DMS79 (cell line): ENCODE data around the gene SMYD3.

ENCODE experiments used
- DNase-seq: peaks from one replicate; lab custom pipeline; 2025; lab: John Stamatoyannopoulos, UW

The SMYD3 gene

DNA sequence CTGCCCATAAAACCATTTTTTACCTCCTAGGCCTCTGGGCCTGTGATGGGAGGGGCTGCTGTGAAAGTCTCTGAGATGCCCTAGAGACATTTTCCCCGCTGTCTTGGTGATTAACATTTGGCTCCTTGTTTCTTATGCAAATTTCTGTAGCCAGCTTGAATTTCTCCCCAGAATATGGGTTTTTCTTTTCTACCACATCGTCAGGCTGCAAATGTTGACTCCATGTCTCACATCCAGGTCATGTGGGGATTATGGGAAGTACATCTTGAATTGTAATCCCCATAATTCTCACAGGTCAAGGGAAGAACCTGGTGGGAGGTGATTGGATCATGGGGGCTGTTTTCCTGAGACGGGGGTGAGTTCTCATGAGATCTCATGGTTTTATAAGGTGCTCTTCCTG is 603.2 kb downstream of the SMYD3 start:
- no peak for DNase-seq

DNA sequence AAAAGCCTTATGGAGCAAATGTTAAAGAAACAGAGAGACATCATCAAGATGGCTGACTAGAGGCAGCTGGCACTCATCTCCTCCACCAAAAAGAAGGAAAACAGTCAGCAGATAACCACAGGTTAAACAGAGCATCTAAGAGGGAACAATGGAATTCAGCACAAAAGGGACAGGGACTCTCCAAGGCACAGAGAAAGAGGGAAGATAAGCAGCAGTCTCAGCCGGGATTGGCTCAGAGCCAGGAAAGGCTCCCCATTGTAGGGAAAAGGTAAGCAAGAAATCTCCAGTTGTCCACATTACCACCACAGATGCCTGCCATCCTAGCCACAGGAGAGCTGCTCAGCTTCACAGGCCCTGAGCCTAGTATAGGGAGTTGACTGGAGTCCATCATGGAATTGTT is 605.5 kb downstream of the SMYD3 start:
- DNase-seq: no peak

DNA sequence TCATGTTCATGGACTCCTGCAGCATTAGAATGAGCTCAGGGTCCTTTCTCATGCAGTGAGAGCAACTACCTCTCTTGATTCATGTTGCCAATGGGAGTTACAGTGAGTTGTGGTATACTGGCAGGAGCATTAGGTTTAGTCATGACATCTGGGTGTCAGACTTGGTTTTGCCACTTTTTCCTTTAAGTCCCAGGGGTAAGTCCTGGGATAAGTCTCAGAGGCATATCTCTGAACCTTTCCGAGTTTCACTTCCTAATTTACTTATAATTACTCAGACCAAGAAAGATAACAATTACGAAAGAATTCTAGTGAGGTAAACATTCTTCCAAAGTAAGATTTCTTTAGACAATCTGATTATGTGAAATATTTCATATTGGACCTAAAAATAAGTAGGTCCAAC is 606.0 kb downstream of the SMYD3 start:
- no peak for DNase-seq

DNA sequence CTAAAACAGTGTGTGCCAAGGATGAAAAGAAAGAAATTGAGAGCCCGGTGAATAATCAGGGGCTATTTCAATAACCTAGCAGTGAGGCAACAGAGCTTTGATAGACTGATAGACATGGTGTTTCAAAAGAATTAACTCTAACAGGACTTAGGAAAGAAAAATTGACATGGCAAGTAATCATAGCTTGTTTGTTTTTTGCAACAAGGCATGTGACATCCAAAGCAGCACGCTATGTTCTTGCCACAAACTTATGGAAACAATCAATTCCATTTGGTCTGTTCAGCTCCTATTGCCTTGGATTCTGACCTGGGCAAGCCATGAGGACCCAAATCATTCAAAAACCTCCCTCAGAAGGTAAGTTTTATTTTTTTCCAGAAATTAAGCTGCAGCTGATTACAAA is 608.5 kb downstream of the SMYD3 start:
- no peak for DNase-seq

DNA sequence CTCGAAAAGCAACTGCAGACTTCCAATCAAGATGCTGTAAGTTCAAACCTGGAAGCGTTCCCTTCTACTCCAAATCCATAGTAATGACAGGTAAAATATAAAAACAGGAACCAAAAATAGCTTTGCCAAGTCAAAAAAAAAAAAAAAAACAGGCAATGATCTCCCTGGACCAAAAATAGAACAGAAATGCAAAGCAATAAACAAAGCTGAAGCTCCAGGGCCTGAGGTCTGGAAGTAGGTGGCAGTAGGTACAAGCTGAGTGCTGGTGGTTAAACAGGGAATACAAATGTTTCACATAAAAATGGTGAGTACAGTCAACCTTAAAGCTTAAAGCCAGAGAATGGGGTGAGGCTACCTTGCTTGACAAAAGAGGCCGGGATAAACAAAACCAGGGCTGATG is 610.8 kb downstream of the SMYD3 start:
- DNase-seq: no peak

DNA sequence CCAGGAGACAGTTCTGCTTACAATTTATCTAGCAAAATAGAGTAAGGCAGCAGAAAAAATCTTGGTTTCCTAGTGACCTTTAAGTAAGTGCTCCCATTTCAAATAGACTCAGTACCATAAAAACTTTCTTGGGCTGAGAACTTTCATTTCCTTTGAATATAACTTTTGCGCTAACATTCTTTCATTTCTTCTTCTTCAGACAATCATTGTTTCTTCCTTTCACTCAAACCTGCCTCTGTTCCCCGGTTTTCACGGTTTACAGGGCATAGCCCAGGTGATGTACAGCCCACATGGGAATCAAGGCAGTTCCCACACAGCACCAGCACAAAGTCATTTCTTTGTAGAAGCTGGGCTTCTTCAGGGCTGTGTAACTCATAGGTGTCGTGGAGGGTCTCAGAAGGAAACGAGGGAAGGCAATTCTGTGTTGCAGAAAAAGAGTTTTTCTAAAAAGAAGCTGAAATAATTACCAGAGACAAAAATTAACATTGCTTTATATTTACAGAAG is 611.6 kb downstream of the SMYD3 start:
- no peak for DNase-seq

DNA sequence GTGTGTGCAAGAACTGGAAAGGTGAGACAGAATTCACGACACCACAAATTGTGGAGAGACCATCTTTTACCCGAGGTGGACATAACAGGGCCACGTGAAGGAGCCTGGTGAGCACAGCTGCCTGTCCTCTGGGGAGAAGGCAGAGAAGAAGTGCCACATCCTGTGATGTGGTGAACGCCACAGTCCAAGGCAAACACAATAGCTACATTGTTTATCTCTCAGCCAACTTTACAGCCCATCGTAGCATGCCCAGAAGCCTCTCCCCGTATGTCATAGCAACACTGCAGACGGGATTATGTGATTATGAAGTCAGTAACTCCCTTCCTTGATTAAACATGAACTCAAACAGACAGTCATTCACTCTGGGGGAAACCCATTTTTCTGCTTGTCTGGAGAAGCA is 612.2 kb downstream of the SMYD3 start:
- no peak for DNase-seq

DNA sequence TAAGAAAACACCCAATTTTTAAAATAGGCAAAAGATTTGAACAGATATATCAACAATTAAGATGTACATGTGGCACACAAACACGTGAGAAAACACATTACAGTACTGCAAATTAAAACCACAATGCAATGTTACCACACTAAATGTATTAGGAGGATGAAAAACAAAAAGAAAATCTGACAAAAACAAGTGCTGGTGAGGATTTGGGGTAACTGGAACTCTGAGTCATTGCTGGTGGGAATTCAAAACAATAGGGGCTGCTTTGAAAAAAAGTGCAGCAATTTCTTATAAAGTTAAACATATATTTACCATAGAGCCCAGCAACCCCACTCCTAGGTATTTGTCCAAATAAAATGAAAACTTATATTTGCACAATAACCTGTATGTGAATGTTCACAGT is 614.1 kb downstream of the SMYD3 start:
- DNase-seq: no peak

DNA sequence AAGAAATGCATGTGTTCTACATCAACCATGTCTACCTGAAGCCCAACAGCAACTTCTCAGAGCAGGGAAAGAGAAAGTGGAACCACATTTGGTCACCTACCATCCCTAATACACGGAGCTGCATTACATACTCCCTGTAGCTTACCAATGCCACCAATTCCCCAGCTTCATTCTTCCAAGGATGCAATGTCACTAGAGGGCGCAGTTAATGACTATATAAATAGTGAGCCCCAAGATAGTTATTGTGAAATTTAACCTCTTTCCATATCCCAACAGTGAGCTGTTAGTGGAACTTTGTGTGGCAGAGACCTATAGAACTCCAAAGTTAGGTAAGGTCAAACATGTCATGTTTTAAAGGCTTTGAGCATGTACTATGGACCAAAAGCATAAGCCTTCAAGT is 618.3 kb downstream of the SMYD3 start:
- no peak for DNase-seq

DNA sequence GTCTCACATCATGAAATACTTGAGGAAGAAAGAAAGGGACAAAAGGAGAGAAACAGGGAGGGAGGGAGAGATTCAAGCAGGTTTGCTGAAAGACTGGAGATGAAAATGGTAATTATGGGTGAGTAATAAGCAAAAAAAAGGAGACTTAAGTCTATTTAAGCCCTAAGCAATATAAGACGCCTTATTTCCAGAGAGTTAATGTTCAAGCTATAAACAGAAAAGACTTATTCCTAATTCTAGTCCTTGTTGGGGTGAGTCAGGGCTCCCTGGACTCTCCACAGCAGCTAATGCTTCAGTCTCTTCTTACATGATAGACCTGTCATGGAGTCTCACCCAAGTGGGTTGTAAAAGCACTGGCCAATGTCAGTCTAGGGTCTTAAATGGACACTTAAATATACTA is 619.2 kb downstream of the SMYD3 start:
- DNase-seq: no peak

DNA sequence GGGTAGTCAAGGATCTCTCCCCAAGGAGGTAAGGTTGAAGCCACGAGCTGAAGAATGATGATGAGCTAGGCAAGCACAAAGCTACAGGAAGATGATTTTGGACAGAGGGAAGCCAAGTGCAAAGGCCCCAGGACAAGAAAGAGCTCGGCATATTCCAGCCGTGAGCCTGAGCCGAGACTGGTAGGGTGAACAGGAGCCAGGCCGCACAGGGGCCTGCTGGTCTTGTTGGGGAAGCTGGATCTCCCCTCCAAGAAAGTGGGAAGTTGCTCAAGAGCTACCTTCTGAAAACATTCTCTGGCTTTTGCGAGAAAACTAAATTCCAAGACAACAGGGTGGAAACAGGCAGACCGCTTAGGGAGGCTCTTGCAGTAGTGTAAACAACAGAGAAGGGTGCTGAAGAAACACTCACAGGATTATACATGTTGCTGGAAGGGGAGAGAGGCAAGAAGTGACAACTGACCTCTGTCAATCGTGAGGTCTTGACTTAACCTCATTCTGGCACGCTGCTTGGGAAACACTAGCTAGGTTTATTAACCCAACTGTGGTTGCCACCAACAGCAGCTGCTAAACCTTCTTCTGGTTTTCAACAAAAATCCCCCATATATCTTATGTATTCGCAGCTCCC is 625.2 kb downstream of the SMYD3 start:
- DNase-seq: no peak

DNA sequence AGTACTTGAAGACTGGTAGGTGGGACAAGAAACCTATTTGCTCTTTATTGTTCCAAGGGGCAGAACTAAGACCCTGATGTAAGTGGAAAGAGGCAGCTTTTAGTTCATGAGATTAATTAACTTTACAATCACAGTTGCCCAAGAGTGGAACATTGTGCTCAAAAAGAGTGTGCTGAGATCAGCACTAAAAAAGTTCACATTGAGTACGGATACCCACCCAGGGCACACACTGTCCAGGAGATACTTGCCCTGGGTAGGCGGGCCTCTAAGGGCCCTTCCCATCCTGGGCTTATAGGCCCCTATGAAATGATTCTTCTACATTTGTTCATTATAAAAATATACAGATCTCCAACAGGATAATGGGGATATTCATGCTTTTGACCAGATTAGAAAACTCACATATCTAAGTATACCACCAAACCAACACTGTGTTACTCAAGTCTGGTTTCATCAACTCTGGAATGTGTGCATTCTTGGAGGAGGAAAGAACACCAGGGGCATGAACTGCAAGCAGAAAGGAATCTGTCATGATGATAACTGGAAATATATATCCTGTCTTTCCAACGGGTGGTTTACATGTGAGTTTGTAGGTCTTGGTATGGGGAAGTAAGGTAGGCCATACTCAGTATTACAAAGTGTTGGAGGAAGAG is 626.2 kb downstream of the SMYD3 start:
- DNase-seq: no peak

DNA sequence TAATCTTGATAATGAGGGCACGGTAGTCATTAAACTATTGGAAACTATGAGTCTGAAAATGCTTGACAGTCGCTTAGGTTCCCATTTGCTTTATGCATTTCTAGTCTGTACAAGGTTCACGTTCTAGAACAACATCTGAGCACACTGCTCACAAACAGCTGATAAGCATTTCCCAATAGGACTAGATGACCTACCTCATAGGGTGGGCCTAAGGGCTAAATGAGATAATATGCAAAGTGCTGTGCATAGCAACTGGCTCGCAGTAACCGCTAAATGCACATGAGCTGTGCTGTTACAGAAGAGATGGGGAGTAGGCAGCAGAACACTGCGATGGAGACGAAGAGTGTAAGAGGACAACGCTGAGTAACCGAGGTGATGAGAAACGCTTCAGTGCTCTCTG is 628.0 kb downstream of the SMYD3 start:
- no peak for DNase-seq

DNA sequence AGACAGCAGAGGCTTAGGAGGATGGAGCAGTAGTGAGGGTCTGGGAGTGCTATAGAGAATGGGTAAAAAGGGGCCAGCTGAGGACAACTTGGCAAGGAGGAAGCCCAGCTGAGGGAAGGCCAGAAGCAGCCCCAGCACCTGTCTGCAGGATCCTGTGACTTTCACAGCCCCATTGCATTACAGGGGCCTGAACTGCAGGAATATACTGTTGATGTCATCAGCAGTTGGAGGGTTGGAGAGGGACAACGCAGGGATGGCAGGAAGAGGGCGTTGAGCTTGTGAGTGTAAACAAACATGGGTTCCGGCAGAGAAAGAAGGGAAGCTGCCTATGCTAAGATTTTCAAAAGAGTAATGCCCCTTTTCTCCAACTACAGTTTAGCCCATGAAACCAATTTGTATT is 628.5 kb downstream of the SMYD3 start:
- no peak for DNase-seq

DNA sequence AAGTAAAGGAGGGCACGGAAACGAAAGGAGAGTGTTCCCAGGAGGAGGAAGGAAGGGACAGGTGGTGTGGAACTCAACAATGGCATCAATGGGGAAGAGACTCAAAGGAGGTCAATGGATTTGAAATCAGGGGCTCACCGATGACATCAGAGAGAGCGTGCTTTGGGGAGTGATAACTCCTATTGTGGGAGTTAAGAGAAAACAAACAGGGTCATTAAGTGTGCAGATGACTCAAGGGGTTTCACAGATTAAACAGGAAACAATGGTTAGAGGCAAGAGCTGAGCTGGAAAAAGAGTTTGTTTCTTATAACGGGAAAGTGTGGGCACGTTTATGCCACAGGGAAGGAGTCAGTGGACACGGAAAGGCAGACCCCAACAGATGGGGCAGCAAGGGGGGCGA is 629.1 kb downstream of the SMYD3 start:
- DNase-seq: no peak

DNA sequence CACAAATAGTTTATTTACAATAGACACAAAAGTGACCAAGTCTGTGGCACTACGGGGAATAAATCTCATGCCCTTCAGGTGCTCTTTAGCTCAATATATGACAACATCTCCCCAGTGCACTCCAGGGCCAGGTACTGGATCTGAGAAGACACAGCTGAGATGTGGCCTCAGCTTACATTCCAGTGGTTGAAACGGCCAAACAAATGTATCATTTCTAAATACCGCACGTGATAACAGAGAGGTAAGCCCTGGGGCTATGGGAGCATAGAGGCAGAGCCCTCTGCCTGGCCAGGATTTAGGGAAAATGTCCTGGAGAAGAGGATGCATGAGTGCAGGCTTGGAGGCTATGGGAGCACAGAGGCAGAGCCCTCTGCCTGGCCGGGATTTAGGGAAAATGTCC is 630.5 kb downstream of the SMYD3 start:
- DNase-seq: no peak

DNA sequence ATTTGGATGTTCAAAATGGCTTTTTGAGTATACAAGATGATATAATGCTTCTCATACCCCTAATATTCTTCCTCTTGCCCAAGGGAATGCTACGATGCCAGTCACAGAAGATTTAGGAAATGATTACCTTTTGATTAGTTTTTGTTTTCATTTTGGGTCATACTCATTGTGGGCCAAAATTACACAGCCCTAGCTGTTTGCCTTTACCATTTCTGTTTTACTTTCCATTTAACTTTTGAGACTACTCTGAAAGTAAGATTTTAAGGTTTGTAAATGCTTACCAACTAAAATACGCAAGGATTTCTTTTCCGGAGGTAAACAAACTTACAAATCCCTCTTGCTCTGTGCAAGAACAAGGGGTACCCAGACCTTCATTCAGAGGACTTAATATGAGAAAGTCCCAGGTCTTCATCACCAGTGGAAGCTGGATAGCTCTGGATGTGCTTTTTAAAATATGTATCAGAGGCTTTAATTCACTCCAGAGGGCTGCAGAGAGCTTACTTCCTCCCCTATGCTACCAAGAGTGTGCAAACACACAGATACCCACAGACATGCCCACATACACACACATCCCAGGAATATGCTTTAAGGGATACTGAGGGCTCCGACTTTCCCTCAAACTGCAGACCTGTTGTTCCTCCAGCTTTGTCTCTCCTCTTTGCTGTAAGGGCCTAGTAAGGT is 631.4 kb downstream of the SMYD3 start:
- DNase-seq: no peak

DNA sequence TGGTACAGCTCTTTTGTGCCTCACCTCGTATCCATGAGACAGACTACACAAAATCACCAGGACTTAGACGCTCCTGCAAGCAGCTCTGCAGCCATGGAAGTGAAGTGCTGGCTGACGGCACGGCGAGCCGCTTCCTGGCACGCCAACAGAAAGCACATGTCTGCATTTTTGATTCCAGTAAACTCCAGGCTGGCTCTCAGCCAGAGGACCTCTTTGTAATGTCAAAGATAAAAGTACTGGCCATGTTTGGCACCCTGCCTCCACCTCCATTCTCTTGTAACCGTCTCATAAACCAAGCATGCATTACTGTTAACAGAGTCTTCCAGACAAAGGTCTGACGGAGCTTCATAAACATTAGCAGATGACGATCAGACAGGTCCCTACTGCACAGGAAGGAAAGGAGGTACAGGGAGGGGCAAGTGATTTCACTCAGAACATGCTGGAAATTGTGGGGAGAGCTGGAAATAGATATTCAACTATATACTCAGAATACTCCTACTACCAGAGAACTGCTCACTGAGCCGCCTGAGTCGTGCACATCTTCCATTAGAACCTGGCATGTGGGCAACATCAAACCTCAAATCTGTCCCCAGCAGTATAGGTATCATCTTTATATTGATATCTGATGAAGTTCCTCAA is 632.0 kb downstream of the SMYD3 start:
- DNase-seq: peak; percentile 88

DNA sequence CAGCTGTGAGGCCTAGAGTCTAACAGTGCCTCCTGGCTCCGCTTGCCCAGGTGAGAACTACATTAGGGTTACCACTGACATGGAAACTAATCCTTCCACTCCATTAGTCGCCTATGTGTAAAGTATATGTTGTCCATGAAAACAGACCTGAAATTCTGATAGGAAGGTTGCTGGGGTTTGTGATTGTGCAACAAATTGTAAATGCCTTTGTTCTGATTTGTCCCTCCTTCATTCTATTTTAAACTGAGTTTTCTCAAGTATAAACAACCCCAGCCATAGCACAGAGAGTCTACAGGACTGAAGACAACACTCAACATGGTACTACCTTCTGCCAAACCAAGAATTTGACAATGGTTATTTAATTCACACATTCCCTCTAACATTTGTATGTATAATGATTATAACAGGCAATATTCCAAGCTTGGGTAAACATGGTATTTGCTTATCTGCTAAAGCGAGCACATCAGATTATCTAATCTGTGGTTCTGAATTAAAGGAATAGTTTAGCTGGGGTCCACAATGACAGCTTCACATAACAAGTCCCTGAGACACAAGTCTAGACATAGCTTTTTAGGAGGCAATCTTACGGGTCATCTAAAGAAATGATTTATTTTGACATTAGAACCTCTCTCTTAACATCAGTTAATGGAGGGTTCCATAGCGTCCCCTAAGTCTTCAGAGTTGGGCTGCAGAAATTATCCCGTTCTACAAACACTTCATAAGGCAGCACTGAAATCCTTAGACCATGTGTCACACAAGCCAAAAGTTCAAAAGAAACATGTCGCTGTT is 633.0 kb downstream of the SMYD3 start:
- DNase-seq: no peak

DNA sequence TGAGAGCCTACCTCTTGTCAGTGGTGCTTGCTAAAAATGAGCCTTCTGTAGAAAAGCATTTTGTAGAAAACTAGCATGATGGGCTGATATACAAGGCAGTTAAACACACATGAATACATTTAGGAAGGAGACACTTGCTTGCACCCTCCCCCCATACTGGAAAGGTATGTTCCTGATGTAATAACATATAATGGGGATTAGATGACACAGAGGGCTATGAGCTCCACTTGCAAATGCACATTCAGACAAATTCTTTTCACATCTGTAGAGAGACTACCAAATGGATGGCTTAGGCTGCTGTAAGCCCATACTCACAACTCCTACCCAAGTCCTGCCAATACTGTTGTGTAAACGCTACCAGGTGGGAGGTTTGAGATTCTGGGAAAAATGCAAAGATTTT is 634.0 kb downstream of the SMYD3 start:
- DNase-seq: no peak

DNA sequence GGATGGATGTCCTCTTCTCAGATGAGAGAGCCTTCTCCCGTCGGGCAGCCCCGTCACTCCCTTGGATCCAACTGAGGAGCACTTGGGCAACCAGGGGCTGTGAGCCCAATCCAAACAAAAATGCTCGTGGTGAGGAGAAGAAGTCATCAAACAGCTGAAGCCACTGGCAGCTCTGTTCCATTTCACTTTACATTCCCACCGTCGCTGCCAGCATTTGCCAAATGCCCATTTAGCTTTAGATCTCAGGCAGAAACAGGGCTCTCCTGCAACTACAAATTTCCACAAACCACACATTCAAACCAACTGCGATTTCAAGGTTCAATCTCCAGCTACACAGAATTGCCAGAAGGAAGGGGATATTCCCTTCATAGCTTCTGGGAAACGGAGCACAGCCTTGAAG is 634.6 kb downstream of the SMYD3 start:
- no peak for DNase-seq

DNA sequence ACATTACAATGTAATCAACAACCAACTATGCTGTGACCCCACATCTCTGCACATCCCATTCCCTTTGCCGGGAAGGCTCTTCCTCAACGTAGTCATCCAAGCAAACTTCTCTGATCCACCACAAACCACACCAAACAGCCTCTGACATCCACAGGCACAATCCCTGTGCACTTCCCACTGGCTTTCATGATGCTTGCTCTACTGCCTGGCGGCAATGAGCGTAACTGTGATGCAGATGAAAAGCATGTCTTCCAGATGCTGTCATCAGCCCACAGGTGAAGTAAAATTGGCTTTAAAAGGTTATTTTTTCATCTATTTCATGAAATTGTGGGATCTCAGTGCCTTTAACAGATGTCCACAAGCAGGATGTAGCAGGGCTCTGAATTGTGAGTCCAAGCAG is 635.2 kb downstream of the SMYD3 start:
- no peak for DNase-seq
